ENCODE data around the gene PANK1. TPM values are rescaled to one million over a fixed set of nuclear protein-coding genes. Genes with fewer than 3 reads are reported as not detected.

PANK1 gene
- total and polyA plus RNA-seq, 2 of the 8 experiments (the other 6 are each of a cell fraction or from before 2014, with no cell fraction given): 18.5 to 40.4 TPM

- no peak overlapping the region for H3K27ac ChIP-seq (ENCODE audit: low read depth, low read length)
- no peaks in the 10 kb centered on the region for H3K27me3 ChIP-seq (replicated peaks in 1 of 4; ENCODE audit: control insufficient read depth in 3 of 4, extremely low read depth in 1 of 4, insufficient read depth in 3 of 4, low read length in 3 of 4)
- H4K20me1 ChIP-seq (replicated peaks in 1 of 2; ENCODE audit: control insufficient read depth in 1 of 2, insufficient read depth in 2 of 2, low read length in 2 of 2): peaks cover 2 to 6% of the 10 kb centered on the region in 2 experiments
- H3K14ac ChIP-seq (ENCODE audit: insufficient read length): no peak overlapping the region
- no peak overlapping the region for H2BK12ac ChIP-seq (ENCODE audit: low read depth, low read length)
- no peaks in the 10 kb centered on the region for H3K36me3 ChIP-seq (ENCODE audit: control insufficient read depth in 2 of 4, insufficient read depth in 4 of 4, low read length in 3 of 4)
- H3K9ac ChIP-seq (replicated peaks in 1 of 4; ENCODE audit: extremely low read depth in 1 of 4, low read depth in 3 of 4, low read length in 3 of 4): no peak overlapping the region
- no peak overlapping the region for H2BK15ac ChIP-seq (ENCODE audit: low read length)
- peaks cover 0 to 91% of the 10 kb centered on the region in 2 experiments; a peak in 3 of 4 replicates for H3K79me2 ChIP-seq (ENCODE audit: control insufficient read depth in 1 of 2, insufficient read depth in 2 of 2, low read length in 2 of 2)
- no peak overlapping the region for H3K56ac ChIP-seq (replicated peaks; ENCODE audit: insufficient read length, low read depth, low read length)
- H3K18ac ChIP-seq (ENCODE audit: extremely low read depth, low read length): no peak overlapping the region
- H3K79me1 ChIP-seq (ENCODE audit: low read depth, low read length): peaks cover 5% of the 10 kb centered on the region
- no peak for TF ChIP-seq TBP (IDR thresholded peaks at IDR 0.05; ENCODE audit: low read depth, low read length)
- H2BK20ac ChIP-seq (ENCODE audit: low read length): no peak overlapping the region
- H3K4me2 ChIP-seq (ENCODE audit: insufficient read depth in 1 of 2, low read depth in 2 of 2, low read length in 2 of 2): no peak overlapping the region
- no peak overlapping the region for H4K91ac ChIP-seq (replicated peaks; ENCODE audit: insufficient read length, low read length)
- H3K4me3 ChIP-seq (ENCODE audit: extremely low read depth in 1 of 4, insufficient read depth in 2 of 4, low read depth in 3 of 4, low read length in 4 of 4): no peak overlapping the region
- DNase-seq (ENCODE audit: low read depth in 1 of 2, low spot score in 2 of 2): no peak
- 81% methylated on average over 1 of the region's 1 CpG; no CpG with 5 or more reads in 1 of the 2 experiments for WGBS, 2 experiments (ENCODE audit: extremely low coverage in 1 of 2, insufficient coverage in 1 of 2, insufficient read length in 1 of 2, insufficient replicate concordance in 2 of 2, low coverage in 1 of 2, low lambda C conversion rate in 2 of 2, missing lambda C conversion rate in 1 of 2)
- no peak overlapping the region for H2AK5ac ChIP-seq (ENCODE audit: low read depth, low read length)
- no peak overlapping the region for H2BK5ac ChIP-seq (ENCODE audit: low read depth, low read length)
- POLR2A ChIA-PET (ENCODE audit: partially characterized antibody): interaction anchor here (7.8 kb wide), 1 partner anchor 14 kb away, joined by 79 read pairs; no protein-coding TSS in a partner anchor
- H2AFZ ChIP-seq (ENCODE audit: low read length): no peak overlapping the region
- H3K4me1 ChIP-seq (replicated peaks in 1 of 4; ENCODE audit: control insufficient read depth in 3 of 4, insufficient read depth in 4 of 4, low read length in 3 of 4): 0 out of 7 replicates have a peak, but pooled peaks cover 0 to 2% (median 0%) of the 10 kb centered on the region in 4 experiments
- H4K8ac ChIP-seq (ENCODE audit: extremely low read depth, insufficient read depth, low read length): no peak overlapping the region
- no peak overlapping the region for H3K4ac ChIP-seq (replicated peaks; ENCODE audit: insufficient read length, low read depth, low read length)
- no peak overlapping the region for H3K23ac ChIP-seq (ENCODE audit: insufficient read length)
- no peak for FAIRE-seq
- H3K23me2 ChIP-seq (ENCODE audit: low read depth, low read length): no peaks in the 10 kb centered on the region
- CTCF ChIA-PET (ENCODE audit: partially characterized antibody): interaction anchor here (1.1 kb wide), 1 partner anchor 16 kb away, joined by 3 read pairs; no protein-coding TSS in a partner anchor
- H2BK120ac ChIP-seq (replicated peaks; ENCODE audit: low read depth, low read length): no peak overlapping the region
- no peaks in the 10 kb centered on the region for H3K9me3 ChIP-seq (ENCODE audit: insufficient read depth in 2 of 2, low read depth in 1 of 2, low read length in 1 of 2)
- no peak overlapping the region for H4K5ac ChIP-seq (ENCODE audit: insufficient read length, low read depth, low read length)
Measured at GRCh38 chr10:89627830-89628229, 17.2 kb downstream of the PANK1 start.

Data from H1 (cell line).